ENCODE results near the gene LYRM1. TPM values are rescaled to one million over a fixed set of nuclear protein-coding genes. Genes with fewer than 3 reads are reported as not detected.

Gene LYRM1
- total and polyA plus RNA-seq, 10 of the 15 experiments (the other 5 are each of a cell fraction or from before 2014, with no cell fraction given), result 18.4 to 54.4 (median 38.0) TPM

GRCh38 chr16:20944861-20945574 lies 44.4 kb downstream of the LYRM1 start:
- ChIA-PET RAD21 (ENCODE audit: unreplicated experiment) (interaction anchor here (0.7 to 2.2 kb wide), 2 partner anchors 95 to 103 kb away, joined by 3 to 14 read pairs; no protein-coding TSS in a partner anchor), POLR2A (no interaction called here), CTCF (interaction anchor here (0.6 to 4.1 kb wide), 5 partner anchors 69 to 1038 kb away, joined by 3 to 47 read pairs (median 4); no protein-coding TSS in a partner anchor), SMC1A (ENCODE audit: uncharacterized antibody, unreplicated experiment) (interaction anchor here (2.7 kb wide), 1 partner anchor 94 kb away, joined by 20 read pairs; no protein-coding TSS in a partner anchor)
- H3K4me2 ChIP-seq (ENCODE audit: control insufficient read depth, insufficient read depth), result no peak overlapping the region
- H3K79me2 ChIP-seq (ENCODE audit: control insufficient read depth, insufficient read depth, low read length), result no peaks in the 10 kb centered on the region
- H3K9ac ChIP-seq (ENCODE audit: control insufficient read depth, insufficient read depth, low read length), result no peak overlapping the region
- intact Hi-C loops (cut with micrococcal nuclease; ENCODE audit: unreplicated experiment), result loop anchor here (10.0 kb wide), 1 partner anchor 90 kb away; no protein-coding TSS in a partner anchor
- no peak overlapping the region for H3K27ac ChIP-seq (ENCODE audit: control insufficient read depth, insufficient read depth)
- no peaks in the 10 kb centered on the region; the same call in 1 of the 2 replicates for H4K20me1 ChIP-seq (ENCODE audit: control insufficient read depth, insufficient read depth)
- no peak overlapping the region; the same call in 1 of the 2 replicates for H2AFZ ChIP-seq (ENCODE audit: control insufficient read depth, low read depth, low read length)
- no peak for FAIRE-seq
- H3K4me3 ChIP-seq, result no peak overlapping the region
- WGBS (ENCODE audit: insufficient coverage, insufficient replicate concordance, low lambda C conversion rate, missing lambda C conversion rate), result 37% methylated on average over 5 of the region's 5 CpGs
- no peaks in the 10 kb centered on the region; a peak in 2 of 4 replicates for H3K27me3 ChIP-seq (replicated peaks in 1 of 2; ENCODE audit: control insufficient read depth in 2 of 2, insufficient read depth in 2 of 2, low read length in 1 of 2)
- peak; percentile 72 for ATAC-seq
- no peaks in the 10 kb centered on the region for H3K36me3 ChIP-seq (ENCODE audit: control insufficient read depth in 2 of 2, insufficient read depth in 2 of 2, low read length in 1 of 2)
- H3K9me3 ChIP-seq (replicated peaks; ENCODE audit: control insufficient read depth, insufficient read depth, low read length), result no peaks in the 10 kb centered on the region
- H3K4me1 ChIP-seq (ENCODE audit: control insufficient read depth, insufficient read depth, low read length), result peaks cover 17% of the 10 kb centered on the region
- in situ Hi-C loops (cut with MboI), result loop anchor here (5.0 kb wide), 1 partner anchor 48 kb away; no protein-coding TSS in a partner anchor
- BruUV-seq (replicated peaks), result no TSS peak
- no peak for DNase-seq (ENCODE audit: low read depth, low spot score)
- TF ChIP-seq CTCF (IDR thresholded peaks at IDR 0.05 in 2 of 3, conservative IDR thresholded peaks at IDR 0.05 in 1 of 3; ENCODE audit: control insufficient read depth in 2 of 3, extremely low read depth in 1 of 3, insufficient read depth in 1 of 3, low read depth in 3 of 3, low read length in 3 of 3) (peak in 2 of 3 experiments; percentile 22 to 33; a peak in 2 of 6 replicates), ZNF687 (IDR thresholded peaks at IDR 0.05) (peak; percentile 29; the same call in 1 of the 2 replicates), ZNF592 (IDR thresholded peaks at IDR 0.05) (peak; percentile 87), ZBTB4 (CRISPR knock-in tag; IDR thresholded peaks at IDR 0.05) (0 out of 2 replicates have a peak, but pooled peaks have one; percentile 56), YY1 (IDR thresholded peaks at IDR 0.05; ENCODE audit: low read depth, low read length) (peak; percentile 69), RUNX3 (IDR thresholded peaks at IDR 0.05; ENCODE audit: low read length) (peak; percentile 30; the same call in 1 of the 2 replicates), RAD21 (IDR thresholded peaks at IDR 0.05; ENCODE audit: insufficient read depth, low read depth, low read length) (peak; percentile 60)

Data from GM12878 (cell line).